Measurements from ENCODE around the gene NOTUM.
"Not testable (repeated sequence)": the region's sequence is repeated elsewhere in the genome, so short reads cannot be mapped to it uniquely, and the experiment has no call there.

NOTUM gene

GRCh38 chr17:81955058-81955681 lies 5.8 kb downstream of the NOTUM start:
- DNase-seq (ENCODE audit: low read depth) = no peak
- H3K4me3 ChIP-seq (replicated peaks; ENCODE audit: low read depth, low read length) = no peak overlapping the region
- no peak for TF ChIP-seq CTCF (IDR thresholded peaks at IDR 0.05; ENCODE audit: low read length, missing control alignments)

- no peak for DNase-seq (ENCODE audit: low read depth)
- TF ChIP-seq CTCF (IDR thresholded peaks at IDR 0.05; ENCODE audit: low read length, missing control alignments) = no peak
- no peak overlapping the region for H3K4me3 ChIP-seq (replicated peaks; ENCODE audit: low read depth, low read length)
Observed at GRCh38 chr17:81954131-81955057, 6.6 kb downstream of the NOTUM start.

- not testable (repeated sequence) for H3K4me3 ChIP-seq (replicated peaks; ENCODE audit: low read depth, low read length); DNase-seq (ENCODE audit: low read depth)
Observed at GRCh38 chr17:81953443-81953842, 7.5 kb downstream of the NOTUM start.

GRCh38 chr17:81952792-81953228 lies 8.2 kb downstream of the NOTUM start:
- no peak overlapping the region for H3K4me3 ChIP-seq (replicated peaks; ENCODE audit: low read depth, low read length)
- no peak for TF ChIP-seq CTCF (IDR thresholded peaks at IDR 0.05; ENCODE audit: low read length, missing control alignments)
- no peak for DNase-seq (ENCODE audit: low read depth)

- no peak for TF ChIP-seq CTCF (IDR thresholded peaks at IDR 0.05; ENCODE audit: low read length, missing control alignments)
- DNase-seq (ENCODE audit: low read depth) = no peak
- H3K4me3 ChIP-seq (replicated peaks; ENCODE audit: low read depth, low read length) = no peak overlapping the region
Observed at GRCh38 chr17:81951785-81952684, 9.0 kb downstream of the NOTUM start.

- DNase-seq (ENCODE audit: low read depth) = no peak
- no peak overlapping the region for H3K4me3 ChIP-seq (replicated peaks; ENCODE audit: low read depth, low read length)
- TF ChIP-seq CTCF (IDR thresholded peaks at IDR 0.05; ENCODE audit: low read length, missing control alignments) = no peak
Observed at GRCh38 chr17:81950501-81950900, 10.5 kb downstream of the NOTUM start.
